Measurements from ENCODE around the gene IGSF9. TPM values are rescaled to one million over a fixed set of nuclear protein-coding genes. Genes with fewer than 3 reads are reported as not detected.

Gene IGSF9
- total RNA-seq, 1 experiment from 2014 or later = 23.4 TPM

GRCh38 chr1:159946242-159947187, 1.1 kb upstream of the IGSF9 start:
- peaks cover 18% of the 10 kb centered on the region; the same call in 1 of the 2 replicates for H3K79me2 ChIP-seq (ENCODE audit: low read depth)
- ChIA-PET CTCF (interaction anchor here (0.7 to 1.9 kb wide), 3 partner anchors 13 to 60 kb away, joined by 3 to 20 read pairs (median 4); no protein-coding TSS in a partner anchor), POLR2A (ENCODE audit: unreplicated experiment) (interaction anchor here (0.6 to 1.0 kb wide), 5 partner anchors 15 to 93 kb away, joined by 4 to 8 read pairs (median 5); partner anchors contain the start of gene TAGLN2)
- H3K4me2 ChIP-seq = peak overlapping the region; percentile 91
- no peaks in the 10 kb centered on the region for H3K9me2 ChIP-seq (ENCODE audit: insufficient read depth)
- intact Hi-C loops (cut with micrococcal nuclease; ENCODE audit: unreplicated experiment) = loop anchor here (1.0 to 5.0 kb wide), 2 partner anchors 13 to 164 kb away; partner anchors contain the start of gene DUSP23
- no peaks in the 10 kb centered on the region for H4K20me1 ChIP-seq (ENCODE audit: insufficient read depth)
- H2AFZ ChIP-seq = no peak overlapping the region
- peak overlapping the region; percentile 76; the same call in 1 of the 2 replicates for H3K4me3 ChIP-seq
- no peaks in the 10 kb centered on the region for H3K9me3 ChIP-seq (ENCODE audit: insufficient read depth, low read depth)
- H3K36me3 ChIP-seq (ENCODE audit: low read depth) = no peaks in the 10 kb centered on the region
- peak overlapping the region; percentile 40; the same call in 1 of the 2 replicates for H3K27ac ChIP-seq
- TSS peak; percentile 81 for BruUV-seq (replicated peaks)
- DNase-seq = no peak
- H3K4me1 ChIP-seq (replicated peaks; ENCODE audit: insufficient read depth) = peaks cover 40% of the 10 kb centered on the region
- no peaks in the 10 kb centered on the region; the same call in none of the 2 replicates for H3F3A ChIP-seq (ENCODE audit: insufficient read depth, low read depth)
- no peaks in the 10 kb centered on the region for H3K27me3 ChIP-seq (ENCODE audit: insufficient read depth, low read depth)
- no peak for TF ChIP-seq EZH2 (IDR thresholded peaks at IDR 0.05; ENCODE audit: low read depth)
- TF ChIP-seq, protein P1, sequence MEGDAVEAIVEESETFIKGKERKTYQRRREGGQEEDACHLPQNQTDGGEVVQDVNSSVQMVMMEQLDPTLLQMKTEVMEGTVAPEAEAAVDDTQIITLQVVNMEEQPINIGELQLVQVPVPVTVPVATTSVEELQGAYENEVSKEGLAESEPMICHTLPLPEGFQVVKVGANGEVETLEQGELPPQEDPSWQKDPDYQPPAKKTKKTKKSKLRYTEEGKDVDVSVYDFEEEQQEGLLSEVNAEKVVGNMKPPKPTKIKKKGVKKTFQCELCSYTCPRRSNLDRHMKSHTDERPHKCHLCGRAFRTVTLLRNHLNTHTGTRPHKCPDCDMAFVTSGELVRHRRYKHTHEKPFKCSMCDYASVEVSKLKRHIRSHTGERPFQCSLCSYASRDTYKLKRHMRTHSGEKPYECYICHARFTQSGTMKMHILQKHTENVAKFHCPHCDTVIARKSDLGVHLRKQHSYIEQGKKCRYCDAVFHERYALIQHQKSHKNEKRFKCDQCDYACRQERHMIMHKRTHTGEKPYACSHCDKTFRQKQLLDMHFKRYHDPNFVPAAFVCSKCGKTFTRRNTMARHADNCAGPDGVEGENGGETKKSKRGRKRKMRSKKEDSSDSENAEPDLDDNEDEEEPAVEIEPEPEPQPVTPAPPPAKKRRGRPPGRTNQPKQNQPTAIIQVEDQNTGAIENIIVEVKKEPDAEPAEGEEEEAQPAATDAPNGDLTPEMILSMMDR (conservative IDR thresholded peaks at IDR 0.05) = no peak

DNA sequence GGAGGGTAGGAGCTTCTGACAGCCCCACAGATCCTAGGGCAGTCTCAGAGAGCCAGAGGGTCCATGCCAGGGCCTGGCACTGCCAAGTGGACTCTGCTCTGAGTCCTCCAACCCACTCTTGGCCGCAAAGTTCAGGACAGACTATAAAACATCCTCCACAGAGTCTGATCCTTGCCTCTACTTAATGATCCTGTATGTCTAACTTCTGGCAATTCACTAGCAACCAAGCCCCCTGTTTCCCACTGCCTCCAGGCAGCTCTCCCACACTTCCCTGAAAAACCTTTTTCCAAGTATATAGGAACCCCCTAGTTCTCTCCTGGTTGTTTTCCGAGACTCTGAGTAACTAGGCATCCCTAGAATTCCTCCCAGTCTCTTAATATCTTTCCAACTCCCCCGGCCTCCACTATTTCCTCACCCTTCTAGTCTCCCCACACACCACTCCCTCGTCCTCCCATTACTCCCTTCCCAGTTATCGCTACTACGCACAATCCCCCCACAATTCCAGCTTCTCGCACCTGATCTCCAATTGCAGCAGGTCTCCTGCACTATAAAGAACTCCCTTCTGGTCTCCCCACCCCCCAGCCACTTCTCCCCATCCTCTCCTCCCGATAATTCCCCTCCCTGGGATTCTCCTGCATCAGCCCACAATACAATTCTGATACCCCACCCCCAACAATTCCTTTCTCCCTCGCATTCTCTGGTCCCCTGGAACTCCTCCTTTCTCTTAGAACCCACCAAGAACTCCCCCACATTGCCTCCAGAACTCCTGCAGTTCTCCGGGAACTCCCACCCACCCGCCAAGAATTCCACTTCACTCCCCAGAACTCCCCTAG, 574 bp downstream of the IGSF9 start:
- Histone ChIP-seq H3K27me3 (ENCODE audit: insufficient read depth, low read depth) (no peaks in the 10 kb centered on the region), H3K9me2 (ENCODE audit: insufficient read depth) (no peaks in the 10 kb centered on the region), H3K4me1 (replicated peaks; ENCODE audit: insufficient read depth) (peaks cover 40% of the 10 kb centered on the region), H4K20me1 (ENCODE audit: insufficient read depth) (no peaks in the 10 kb centered on the region), H3K27ac (no peak overlapping the region), H3F3A (ENCODE audit: insufficient read depth, low read depth) (no peaks in the 10 kb centered on the region; the same call in none of the 2 replicates), H2AFZ (peak overlapping the region; percentile 79), H3K36me3 (ENCODE audit: low read depth) (0 out of 2 replicates have a peak, but pooled peaks cover 3% of the 10 kb centered on the region), H3K9me3 (ENCODE audit: insufficient read depth, low read depth) (no peaks in the 10 kb centered on the region), H3K4me3 (peak overlapping the region; percentile 76), H3K4me2 (peak overlapping the region; percentile 91), H3K79me2 (ENCODE audit: low read depth) (peaks cover 18% of the 10 kb centered on the region; the same call in 1 of the 2 replicates)
- POLR2A ChIA-PET (ENCODE audit: unreplicated experiment) = interaction anchor here (0.6 kb wide), 1 partner anchor 20 kb away, joined by 4 read pairs; no protein-coding TSS in a partner anchor
- TF ChIP-seq, protein P1 (conservative IDR thresholded peaks at IDR 0.05) = no peak
- TF ChIP-seq EZH2 (IDR thresholded peaks at IDR 0.05; ENCODE audit: low read depth) = no peak
- CTCF ChIA-PET = interaction anchor here (0.6 to 1.3 kb wide), 5 partner anchors 10 to 163 kb away, joined by 3 to 7 read pairs (median 4); no protein-coding TSS in a partner anchor
- intact Hi-C loops (cut with micrococcal nuclease; ENCODE audit: unreplicated experiment) = loop anchor here (1.0 to 5.0 kb wide), 3 partner anchors 20 to 163 kb away; partner anchors contain the start of genes DUSP23 and TAGLN2
- no peak for DNase-seq
- no TSS peak for BruUV-seq (replicated peaks)

Data from PC-9 (cell line).